GM12878 (cell line): ENCODE data around the gene TRAFD1. TPM values are rescaled to one million over a fixed set of nuclear protein-coding genes. Genes with fewer than 3 reads are reported as not detected.

Experiments
- CREB1 ChIP-seq: IDR thresholded peaks from 2 replicates; pipeline ENCODE4 v1.6.1; 2012; ENCODE audit warnings: low read depth, mild to moderate bottlenecking, inconsistent platforms
- MEF2A ChIP-seq: IDR thresholded peaks from 2 replicates; pipeline ENCODE4 v1.6.1; 2011; ENCODE audit warnings: low read depth, mild to moderate bottlenecking, low read length, moderate library complexity; ENCODE audit not compliant: insufficient read depth
- NR2C2 ChIP-seq: IDR thresholded peaks from 2 replicates; pipeline ENCODE4 v1.6.1; 2011; ENCODE audit warnings: borderline replicate concordance, low read depth; ENCODE audit not compliant: control insufficient read depth, insufficient read length
- POLR2AphosphoS2 ChIP-seq: IDR thresholded peaks from 2 replicates; pipeline ENCODE4 v1.6.1; 2011; ENCODE audit warnings: low read depth, mild to moderate bottlenecking, low read length, improper control_type of control experiment, moderate library complexity
- SREBF1 ChIP-seq: IDR thresholded peaks from 2 replicates; pipeline ENCODE4 v1.6.1; 2012; ENCODE audit warnings: mild to moderate bottlenecking, low read length
- polyA plus RNA-seq, 11 experiments: library from polyadenylated mRNA; depleted of rRNA in 4 of 11; unstranded in 6 of 11; stranded (reverse) in 5 of 11; fragments of >200 nt; fragmentation: Nextera tagmentation in 4 of 11; fragmentation: Illumina TruSeq in 1 of 11; extraction: Ambion mirVana in 4 of 11; extraction: Trizol in 1 of 11; gene quantifications; 1 replicate in 1 of 11; 2 replicates in 10 of 11; pipeline versions ENCODE4 v1.2.1 to v1.2.3, GENCODE V29; 2011 to 2016; ENCODE audit warnings: inconsistent platforms in 2 of 11, missing spikeins in 2 of 11, low read depth in 1 of 11
- total RNA-seq, 4 experiments: library from RNA; depleted of rRNA in 3 of 4; stranded (reverse); fragments of >200 nt in 3 of 4; fragmentation: Illumina TruSeq in 1 of 4; extraction: Trizol in 1 of 4; gene quantifications; 2 replicates each; pipeline versions ENCODE4 v1.2.1 to v1.2.3, GENCODE V29; 2013 to 2021
- TF ChIP-seq, protein P1 (sequence below): fragments of 150-350 bp; IDR thresholded peaks from 2 replicates; pipeline ENCODE4 v1.6.1; 2016; ENCODE audit warnings: low read depth, low read length

Gene TRAFD1
- total and polyA plus RNA-seq, 10 of the 15 experiments (the other 5 are each of a cell fraction or from before 2014, with no cell fraction given): 37.2 to 55.5 (median 46.2) TPM

- TF ChIP-seq, protein P1, sequence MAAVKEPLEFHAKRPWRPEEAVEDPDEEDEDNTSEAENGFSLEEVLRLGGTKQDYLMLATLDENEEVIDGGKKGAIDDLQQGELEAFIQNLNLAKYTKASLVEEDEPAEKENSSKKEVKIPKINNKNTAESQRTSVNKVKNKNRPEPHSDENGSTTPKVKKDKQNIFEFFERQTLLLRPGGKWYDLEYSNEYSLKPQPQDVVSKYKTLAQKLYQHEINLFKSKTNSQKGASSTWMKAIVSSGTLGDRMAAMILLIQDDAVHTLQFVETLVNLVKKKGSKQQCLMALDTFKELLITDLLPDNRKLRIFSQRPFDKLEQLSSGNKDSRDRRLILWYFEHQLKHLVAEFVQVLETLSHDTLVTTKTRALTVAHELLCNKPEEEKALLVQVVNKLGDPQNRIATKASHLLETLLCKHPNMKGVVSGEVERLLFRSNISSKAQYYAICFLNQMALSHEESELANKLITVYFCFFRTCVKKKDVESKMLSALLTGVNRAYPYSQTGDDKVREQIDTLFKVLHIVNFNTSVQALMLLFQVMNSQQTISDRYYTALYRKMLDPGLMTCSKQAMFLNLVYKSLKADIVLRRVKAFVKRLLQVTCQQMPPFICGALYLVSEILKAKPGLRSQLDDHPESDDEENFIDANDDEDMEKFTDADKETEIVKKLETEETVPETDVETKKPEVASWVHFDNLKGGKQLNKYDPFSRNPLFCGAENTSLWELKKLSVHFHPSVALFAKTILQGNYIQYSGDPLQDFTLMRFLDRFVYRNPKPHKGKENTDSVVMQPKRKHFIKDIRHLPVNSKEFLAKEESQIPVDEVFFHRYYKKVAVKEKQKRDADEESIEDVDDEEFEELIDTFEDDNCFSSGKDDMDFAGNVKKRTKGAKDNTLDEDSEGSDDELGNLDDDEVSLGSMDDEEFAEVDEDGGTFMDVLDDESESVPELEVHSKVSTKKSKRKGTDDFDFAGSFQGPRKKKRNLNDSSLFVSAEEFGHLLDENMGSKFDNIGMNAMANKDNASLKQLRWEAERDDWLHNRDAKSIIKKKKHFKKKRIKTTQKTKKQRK: no peak
- TF ChIP-seq NR2C2 (no peak), CREB1 (no peak), SREBF1 (no peak), POLR2AphosphoS2 (no peak), MEF2A (no peak)
- TF ChIP-seq, all 136 proteins: peak for 0
Measured at GRCh38 chr12:112121780-112122565, 3.4 kb upstream of the TRAFD1 start (continued).
